HG02870 (cell line): ENCODE results near the gene TMEM109.
A peak's percentile ranks its signal among the peaks of the same experiment; 100 is the strongest.

Experiments used
- ATAC-seq: cut with Tn5 transposase; IDR thresholded peaks from one replicate; pipeline ENCODE4 v1.9.1; 2021; ENCODE audit warnings: mild to moderate bottlenecking, moderate library complexity; ENCODE audit not compliant: unreplicated experiment

The TMEM109 gene

GRCh38 chr11:60878245-60879101 is 35.5 kb upstream of the TMEM109 start:
- ATAC-seq: no peak

- no peak for ATAC-seq
Observed at GRCh38 chr11:60879104-60879503, 34.9 kb upstream of the TMEM109 start.

- no peak for ATAC-seq
Observed at GRCh38 chr11:60879971-60880588, 33.9 kb upstream of the TMEM109 start.

DNA sequence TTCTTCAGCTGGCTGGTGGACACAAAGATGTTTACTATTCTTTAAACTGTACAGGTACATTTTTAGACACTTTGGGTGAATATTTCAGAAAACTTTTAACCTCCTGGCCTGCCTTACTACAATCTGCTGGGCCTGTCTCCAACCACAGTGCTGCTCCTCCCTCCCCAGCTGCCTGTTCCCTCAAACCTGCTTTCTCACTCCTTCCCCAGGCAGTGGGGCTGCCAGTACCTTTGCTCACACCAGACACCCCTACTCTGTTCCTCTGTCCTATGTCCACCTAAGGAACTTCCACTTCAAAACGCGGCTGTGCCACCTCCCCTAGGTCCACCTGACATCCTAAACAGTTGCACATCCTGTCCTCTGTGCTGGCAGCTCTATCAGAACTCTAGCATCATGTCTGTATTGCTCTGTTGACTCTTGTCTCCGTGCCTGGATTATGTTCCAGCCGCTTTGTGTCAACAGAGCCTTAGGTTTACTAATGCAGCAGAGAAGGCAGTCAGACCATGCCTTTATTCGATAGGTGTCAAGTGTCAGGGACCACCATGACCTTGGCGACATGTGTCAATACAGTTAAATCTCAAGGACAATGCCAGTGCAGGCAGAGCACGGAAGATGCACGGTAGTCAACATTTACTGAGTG is 33.2 kb upstream of the TMEM109 start:
- no peak for ATAC-seq

GRCh38 chr11:60887556-60887955 is 26.4 kb upstream of the TMEM109 start:
- no peak for ATAC-seq

DNA sequence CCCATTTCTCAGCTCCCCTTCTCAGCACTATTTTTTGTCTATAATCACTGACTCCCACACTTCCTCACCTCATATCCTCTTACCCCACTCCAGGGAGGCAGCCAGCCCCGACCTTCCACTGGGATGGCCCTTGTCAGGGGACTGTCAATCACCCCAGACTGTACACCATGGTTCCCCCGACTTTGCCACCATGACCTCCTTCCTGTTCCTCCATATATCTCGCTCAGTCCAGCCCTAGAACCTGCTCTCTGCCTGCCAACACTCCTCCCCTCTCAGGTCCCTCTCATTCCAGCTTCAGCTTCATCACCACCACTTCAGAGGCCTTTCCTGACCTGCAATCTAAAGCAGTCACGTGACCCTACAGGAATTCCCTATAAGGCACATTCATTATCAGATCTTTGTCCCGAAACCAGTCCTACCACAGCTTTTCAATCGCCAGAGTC is 24.1 kb upstream of the TMEM109 start:
- ATAC-seq: no peak

- ATAC-seq: no peak
Observed at GRCh38 chr11:60890696-60891095, 23.3 kb upstream of the TMEM109 start.

DNA sequence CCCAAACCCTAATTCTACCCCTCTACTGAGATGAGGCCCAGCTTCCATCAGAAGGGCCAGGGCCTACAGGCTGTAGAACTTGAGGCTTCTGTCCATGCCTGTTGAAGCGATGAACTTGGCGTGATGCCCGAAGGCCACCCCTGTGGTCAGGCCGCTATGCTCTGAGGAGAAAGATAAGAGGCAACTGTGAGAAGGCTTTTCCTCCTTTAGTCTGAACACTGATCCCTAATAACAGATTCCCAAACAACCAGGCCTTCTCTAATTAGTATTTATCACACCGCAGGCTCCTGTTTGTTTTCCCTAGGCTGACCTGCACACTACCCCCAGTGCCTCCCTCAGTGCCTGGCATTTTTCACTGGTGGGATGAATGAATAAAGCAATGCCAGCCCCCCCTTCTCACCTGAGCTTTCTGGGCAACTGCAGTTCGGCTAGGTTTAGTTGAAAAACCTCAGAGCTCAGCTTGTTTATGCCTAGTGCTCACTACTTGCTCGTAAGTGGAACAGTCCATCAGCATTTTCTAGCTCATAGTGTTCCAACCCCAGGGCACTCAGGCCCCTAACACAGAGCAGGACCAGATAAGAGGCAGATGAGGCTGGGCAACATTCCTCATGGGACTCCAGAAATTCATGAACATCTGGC is 22.7 kb upstream of the TMEM109 start:
- ATAC-seq: no peak

DNA sequence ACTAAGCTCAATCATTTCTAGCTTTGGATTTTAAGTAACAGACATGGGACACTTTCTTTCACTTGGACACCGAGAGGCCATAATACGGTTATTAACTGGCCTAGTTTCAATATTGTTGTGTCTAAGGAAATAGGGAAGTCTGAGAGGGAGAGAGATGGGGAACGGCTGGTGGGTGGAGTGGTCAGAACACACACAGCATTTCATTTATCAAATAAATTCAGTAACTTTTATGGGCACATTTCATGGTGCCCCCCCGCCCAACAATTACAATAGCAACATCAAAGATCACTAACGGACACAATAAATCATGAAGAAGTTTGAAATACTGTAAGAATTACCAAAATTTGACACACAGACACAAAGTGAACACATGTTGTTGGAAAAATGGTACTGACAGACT is 18.3 kb upstream of the TMEM109 start:
- ATAC-seq: no peak

- no peak for ATAC-seq
Observed at GRCh38 chr11:60897496-60897895, 16.5 kb upstream of the TMEM109 start.

GRCh38 chr11:60899046-60899936 is 14.7 kb upstream of the TMEM109 start:
- no peak for ATAC-seq

DNA sequence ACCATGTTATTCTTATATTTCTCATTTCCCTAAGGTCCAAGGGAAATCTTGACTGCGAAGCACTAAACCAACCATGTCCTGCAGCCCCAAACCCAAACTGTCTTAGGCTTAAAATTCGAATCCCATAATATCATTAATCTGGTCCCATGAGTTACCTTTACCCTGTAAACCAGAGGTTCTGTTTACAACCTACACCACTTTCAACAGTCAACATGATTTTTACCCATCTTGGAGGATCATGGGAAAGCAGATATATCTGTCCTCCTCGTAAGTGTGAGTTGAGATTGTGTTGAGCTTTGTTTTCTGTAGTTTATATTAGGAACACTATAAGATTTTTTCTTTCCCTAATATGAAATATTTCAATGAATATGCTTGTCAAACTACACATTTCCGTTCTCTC is 14.0 kb upstream of the TMEM109 start:
- no peak for ATAC-seq

GRCh38 chr11:60900673-60901404 is 13.1 kb upstream of the TMEM109 start:
- no peak for ATAC-seq

GRCh38 chr11:60902625-60903024 is 11.3 kb upstream of the TMEM109 start:
- ATAC-seq: no peak

DNA sequence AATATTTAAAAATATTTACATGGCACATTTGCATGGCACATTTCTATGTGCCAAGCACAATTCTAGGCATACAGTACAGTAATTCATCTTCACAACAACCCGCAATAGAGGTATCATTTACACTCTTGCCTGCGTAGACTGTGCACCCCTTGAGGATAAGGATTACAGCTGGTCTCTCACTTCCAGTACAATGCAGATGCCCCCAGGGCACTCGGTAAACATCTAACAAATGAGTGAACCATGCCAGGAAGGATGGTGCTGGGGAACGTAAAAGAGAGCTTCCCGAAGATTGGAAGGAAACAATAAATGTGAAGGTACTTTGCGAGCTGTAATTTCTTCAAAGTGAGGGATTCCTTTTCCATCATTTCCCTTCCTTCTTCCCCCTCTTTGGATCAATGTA is 8.9 kb upstream of the TMEM109 start:
- no peak for ATAC-seq

GRCh38 chr11:60905551-60906113 is 8.3 kb upstream of the TMEM109 start:
- no peak for ATAC-seq

DNA sequence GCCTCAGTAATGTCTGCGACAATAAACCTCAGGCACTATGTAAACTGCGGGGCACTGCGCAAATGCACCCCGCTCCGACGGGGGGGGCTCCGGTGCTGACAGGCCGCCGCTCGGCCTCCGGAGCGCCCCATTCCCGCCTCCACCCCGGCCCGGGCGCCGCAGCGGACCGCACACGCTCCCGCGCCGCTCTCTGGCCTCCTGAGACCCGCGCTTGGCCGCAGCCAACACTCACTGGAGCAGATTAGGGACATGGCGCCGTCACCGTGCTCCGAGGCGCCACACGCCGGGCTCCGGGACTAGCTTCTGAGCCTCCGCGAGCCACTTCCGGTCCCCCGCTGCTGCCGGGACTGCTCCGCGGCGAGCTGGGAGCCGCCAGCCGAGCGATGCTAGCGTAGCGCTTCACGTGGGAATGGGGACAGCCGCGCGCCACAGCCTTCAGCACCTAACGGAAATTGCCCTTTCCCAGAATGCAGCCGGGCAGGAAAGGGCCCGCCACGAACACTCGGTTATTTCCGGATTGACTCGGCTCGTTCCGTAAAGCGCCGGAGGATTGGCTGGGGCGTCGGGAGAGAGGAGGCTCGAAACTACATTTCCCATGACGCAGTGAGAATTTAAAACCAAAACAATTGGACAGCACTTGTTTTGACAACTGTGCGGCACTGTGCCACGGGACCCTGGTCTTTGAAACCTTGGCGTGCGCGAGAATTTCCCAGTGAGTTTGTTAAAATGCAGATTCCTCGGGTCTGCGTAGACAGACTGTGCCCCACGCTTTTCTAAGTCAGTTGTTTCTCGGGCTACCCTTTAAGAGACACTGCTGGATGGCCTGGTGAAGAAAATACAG is 7.6 kb upstream of the TMEM109 start, which contains the start of gene PRPF19:
Gene PRPF19 (minus strand): TSS at position 454 of the 841 bp plus-strand sequence. CDS start 203 bp downstream, at position 251.
- peak; percentile 79 for ATAC-seq

DNA sequence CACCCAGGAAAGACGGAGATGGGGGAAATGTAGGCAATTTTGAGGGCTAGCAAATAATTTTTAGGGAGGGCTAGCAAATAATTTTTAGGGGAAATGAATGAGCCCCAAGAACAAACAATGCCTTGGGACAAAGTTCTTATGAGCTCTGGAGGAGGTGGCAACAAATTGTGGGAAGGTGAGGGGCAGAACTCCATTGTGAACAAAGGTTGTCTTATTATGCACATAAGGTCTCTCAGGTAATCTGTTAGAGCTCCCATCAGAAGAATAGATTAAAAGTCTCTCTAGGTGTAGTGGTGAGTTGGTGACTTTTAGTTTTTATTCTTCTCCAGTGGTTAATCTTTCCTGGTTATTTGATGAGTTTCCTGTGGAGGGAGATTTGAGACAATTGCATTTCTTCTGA is 5.2 kb upstream of the TMEM109 start:
- ATAC-seq: no peak
